PC-3 (cell line): ENCODE data around the gene KDM4C. TPM values are rescaled to one million over a fixed set of nuclear protein-coding genes. Genes with fewer than 3 reads are reported as not detected.

Experiments
- ATAC-seq: fragments of 200-7000 bp; cut with Tn5 transposase; 2 replicates; pipeline ENCODE4 v1.9.1; 2020; ENCODE audit warnings: mild to moderate bottlenecking, moderate library complexity
- BruUV-seq: library from RNA; stranded (reverse); fragments of 400-500 nt; replicated peaks from 2 replicates; lab custom pipeline; 2021; lab: Mats Ljungman, UMichigan
- CTCF ChIA-PET: fragments of 300-600 bp; sonication (Branson Sonifier 250); formaldehyde crosslinking; loops from one replicate; lab custom pipeline; 2022; ENCODE audit warnings: antibody characterized with exemption; lab: Charles Lee
- POLR2A ChIA-PET: fragments of 300-600 bp; sonication (Branson Sonifier 250); formaldehyde crosslinking; loops from one replicate; lab custom pipeline; 2022; ENCODE audit warnings: antibody characterized with exemption; ENCODE audit not compliant: unreplicated experiment; lab: Charles Lee
- DNase-seq: peaks from one replicate; pipeline ENCODE4 v3.0.0-alpha.2; 2015
- H2AFZ ChIP-seq: fragments of 300-600 bp; sonication (generic); 2 replicates; pipeline ENCODE4 v1.6.0; 2016; ENCODE audit warnings: antibody characterized with exemption, low read length
- H3F3A ChIP-seq: fragments of 300-600 bp; sonication (generic); one replicate; pipeline ENCODE4 v1.6.0; 2017; ENCODE audit warnings: antibody characterized with exemption, low read length, control low read depth, mild to moderate bottlenecking; ENCODE audit not compliant: unreplicated experiment
- H3K27ac ChIP-seq: fragments of 300-600 bp; sonication (generic); 2 replicates; pipeline ENCODE4 v1.5.1; 2016; ENCODE audit warnings: mild to moderate bottlenecking, low read length
- H3K27me3 ChIP-seq: fragments of 300-600 bp; sonication (generic); 2 replicates; pipeline ENCODE4 v1.6.1; 2016; ENCODE audit warnings: low read length, mixed read lengths
- H3K36me3 ChIP-seq: fragments of 300-600 bp; sonication (generic); 2 replicates; pipeline ENCODE4 v1.6.1; 2016; ENCODE audit warnings: low read depth, mixed run types, low read length, mixed read lengths
- H3K4me1 ChIP-seq: fragments of 300-600 bp; sonication (generic); 2 replicates; pipeline ENCODE4 v1.5.1; 2016; ENCODE audit warnings: low read length; ENCODE audit not compliant: insufficient read depth
- H3K4me2 ChIP-seq: fragments of 300-600 bp; sonication (generic); 2 replicates; pipeline ENCODE4 v1.6.0; 2016; ENCODE audit warnings: low read length
- H3K4me3 ChIP-seq: fragments of 300-600 bp; sonication (generic); 2 replicates; pipeline ENCODE4 v1.5.1; 2016; ENCODE audit warnings: mild to moderate bottlenecking, low read length, mixed read lengths
- H3K79me2 ChIP-seq: fragments of 300-600 bp; sonication (generic); 2 replicates; pipeline ENCODE4 v1.6.1; 2017; ENCODE audit warnings: low read length, mixed read lengths
- H3K9ac ChIP-seq: fragments of 300-600 bp; sonication (generic); 2 replicates; pipeline ENCODE4 v1.6.0; 2016; ENCODE audit warnings: mild to moderate bottlenecking, low read length
- H3K9me2 ChIP-seq: fragments of 300-600 bp; sonication (generic); replicated peaks from 2 replicates; pipeline ENCODE4 v1.6.1; 2016; ENCODE audit warnings: mixed run types, low read length, mixed read lengths
- H3K9me3 ChIP-seq: fragments of 300-600 bp; sonication (generic); 2 replicates; pipeline ENCODE4 v1.6.1; 2016; ENCODE audit warnings: low read length, mixed read lengths
- H4K20me1 ChIP-seq: fragments of 300-600 bp; sonication (generic); 2 replicates; pipeline ENCODE4 v1.6.1; 2016; ENCODE audit warnings: low read length, mixed read lengths
- CTCF ChIP-seq: fragments of 300-600 bp; sonication (generic); conservative IDR thresholded peaks from 2 replicates; pipeline ENCODE4 v1.5.1; 2017; ENCODE audit warnings: antibody characterized with exemption, low read depth, mild to moderate bottlenecking, low read length
- EZH2 ChIP-seq: fragments of 300-600 bp; sonication (generic); IDR thresholded peaks from one replicate; pipeline ENCODE4 v1.6.1; 2017; ENCODE audit warnings: antibody characterized with exemption, mild to moderate bottlenecking, low read length; ENCODE audit not compliant: unreplicated experiment
- EZH2phosphoT487 ChIP-seq: fragments of 300-600 bp; sonication (generic); IDR thresholded peaks from 2 replicates; pipeline ENCODE4 v1.6.1; 2018; ENCODE audit warnings: mild to moderate bottlenecking, antibody characterized with exemption, low read length, borderline replicate concordance
- intact Hi-C: fragments of 100-400 bp; cut with micrococcal nuclease; formaldehyde crosslinking; loops from 2 replicates; pipeline ENCODE4 v1.9.0; 2023
- total RNA-seq: library from RNA; depleted of rRNA; stranded (reverse); fragments of >200 nt; gene quantifications from 2 replicates; pipeline ENCODE4 v1.2.3, GENCODE V29; 2014; rRNA removed

KDM4C gene
- total RNA-seq, 1 experiment from 2014 or later: 27.0 TPM

DNA sequence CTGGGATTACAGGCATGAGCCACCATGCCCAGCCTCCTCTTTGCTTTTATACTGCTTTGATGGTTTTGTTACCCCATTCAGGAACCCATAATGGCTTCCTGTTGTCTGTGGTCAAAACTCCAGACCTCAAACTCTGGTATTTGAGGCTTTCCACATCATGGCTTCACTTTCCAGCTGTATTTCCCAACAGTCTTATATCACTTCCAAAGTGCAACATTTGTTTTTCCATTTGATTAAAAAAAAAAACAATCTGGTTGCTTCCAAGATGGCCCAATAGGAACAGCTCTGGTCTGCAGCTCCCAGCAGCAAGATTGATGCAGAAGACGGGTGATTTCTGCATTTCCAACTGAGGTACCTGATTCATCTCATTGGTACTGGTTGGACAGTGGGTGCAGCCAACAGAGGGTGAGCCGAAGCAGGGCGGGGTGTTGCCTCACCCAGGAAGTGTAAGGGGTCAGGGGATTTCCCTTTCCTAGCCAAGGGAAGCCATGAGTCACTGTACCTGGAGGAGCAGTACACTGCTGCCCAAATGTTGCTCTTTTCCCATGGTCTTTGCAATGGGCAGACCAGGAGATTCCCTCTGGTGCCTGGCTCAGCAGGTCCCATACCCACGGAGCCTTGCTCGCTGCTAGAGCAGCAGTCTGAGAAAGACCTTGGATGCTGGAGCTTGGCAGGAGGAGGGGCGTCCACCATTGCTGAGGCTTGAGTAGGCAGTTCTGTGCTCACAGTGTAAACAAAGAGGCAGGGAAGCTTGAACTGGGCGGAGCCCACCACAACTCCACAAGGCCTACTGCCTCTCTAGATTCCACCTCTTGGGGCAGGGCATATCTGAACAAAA is 458.4 kb downstream of the KDM4C start:
- intact Hi-C loops: no loop called here
- no peaks in the 10 kb centered on the region for H3K36me3 ChIP-seq
- peak overlapping the region; percentile 58 for H3K27ac ChIP-seq
- CTCF ChIA-PET: no interaction called here
- no peak for TF ChIP-seq EZH2phosphoT487
- TF ChIP-seq CTCF: no peak
- TF ChIP-seq EZH2: no peak
- no peak overlapping the region for H2AFZ ChIP-seq
- no peak overlapping the region for H3K9ac ChIP-seq
- no peaks in the 10 kb centered on the region for H3K9me2 ChIP-seq
- no peaks in the 10 kb centered on the region for H4K20me1 ChIP-seq
- POLR2A ChIA-PET: no interaction called here
- no peak overlapping the region for H3K4me2 ChIP-seq
- peaks cover 7% of the 10 kb centered on the region; the same call in 1 of the 2 replicates for H3K4me1 ChIP-seq
- ATAC-seq (peak; percentile 64), DNase-seq (peak; percentile 56)
- BruUV-seq: no TSS peak
- H3K9me3 ChIP-seq: no peaks in the 10 kb centered on the region
- H3K4me3 ChIP-seq: no peak overlapping the region
- H3K27me3 ChIP-seq: no peaks in the 10 kb centered on the region
- H3F3A ChIP-seq: no peaks in the 10 kb centered on the region
- no peaks in the 10 kb centered on the region for H3K79me2 ChIP-seq

DNA sequence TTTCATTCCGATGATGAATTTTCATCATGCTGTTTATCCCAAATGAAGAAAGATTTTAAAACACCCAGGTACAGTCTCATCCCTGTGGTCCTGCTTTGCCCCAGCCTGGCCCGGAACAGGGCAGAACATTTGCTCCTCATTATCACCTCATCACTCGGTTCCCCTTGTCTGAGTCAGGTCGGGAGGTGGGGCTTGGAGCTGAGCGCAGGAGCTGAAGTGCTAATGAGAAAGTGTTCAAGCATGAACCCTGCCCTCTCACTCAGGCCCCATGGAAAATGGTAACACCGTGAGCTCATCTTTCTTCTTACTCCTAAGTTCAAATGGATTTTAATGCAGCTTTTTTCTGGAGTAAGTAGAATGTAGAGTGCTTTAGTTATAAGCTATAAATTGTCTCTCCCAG is 466.2 kb downstream of the KDM4C start:
- ATAC-seq: no peak
- H3K9ac ChIP-seq: no peak overlapping the region
- ChIA-PET CTCF (no interaction called here), POLR2A (interaction anchor here (0.5 kb wide), 1 partner anchor 214 kb away, joined by 5 read pairs; no protein-coding TSS in a partner anchor)
- no peaks in the 10 kb centered on the region for H3K27me3 ChIP-seq
- no peaks in the 10 kb centered on the region for H3F3A ChIP-seq
- no peak overlapping the region for H3K27ac ChIP-seq
- no peak overlapping the region for H2AFZ ChIP-seq
- no TSS peak for BruUV-seq
- H4K20me1 ChIP-seq: no peaks in the 10 kb centered on the region
- no peaks in the 10 kb centered on the region for H3K36me3 ChIP-seq
- TF ChIP-seq EZH2: no peak
- TF ChIP-seq EZH2phosphoT487: no peak
- TF ChIP-seq CTCF: no peak
- no peaks in the 10 kb centered on the region for H3K79me2 ChIP-seq
- no peaks in the 10 kb centered on the region for H3K4me1 ChIP-seq
- H3K9me3 ChIP-seq: no peaks in the 10 kb centered on the region
- intact Hi-C loops: no loop called here
- DNase-seq: no peak
- no peak overlapping the region for H3K4me3 ChIP-seq
- no peaks in the 10 kb centered on the region for H3K9me2 ChIP-seq
- H3K4me2 ChIP-seq: no peak overlapping the region

Other genes with a start within 250 kb of the KDM4C start
- gene GLDC, start 112.2 kb upstream of the KDM4C start, total RNA-seq: 5.4 and 8.1 TPM in 2 replicates